GM12864 (cell line): Measurements from ENCODE around the gene CDC45.

Experiments
- DNase-seq: peaks from one replicate; pipeline ENCODE4 v3.0.0-alpha.2; 2011; ENCODE audit warnings: low read depth
- H3K4me3 ChIP-seq: 2 replicates; pipeline ENCODE4 v1.5.1; 2011; ENCODE audit warnings: mild to moderate bottlenecking, low read depth, low read length, control low read depth
- CTCF ChIP-seq: IDR thresholded peaks from 2 replicates; pipeline ENCODE4 v1.5.1; 2011; ENCODE audit warnings: low read depth, mild to moderate bottlenecking, moderate library complexity, low read length, control low read depth, inconsistent platforms; ENCODE audit errors: missing control alignments

CDC45 gene

GRCh38 chr22:19523240-19524169, 43.8 kb downstream of the CDC45 start:
- TF ChIP-seq CTCF: no peak
- no peak overlapping the region for H3K4me3 ChIP-seq
- no peak for DNase-seq

- no peak within 1 kb of the TSS for H3K4me3 ChIP-seq
- no peak for DNase-seq
- TF ChIP-seq CTCF: no peak
These were observed 44.7 kb downstream of the CDC45 start, which contains the start of gene CLDN5 for GRCh38 chr22:19524170-19525115. CLDN5 (minus strand) TSS chr22:19524410; CDS start chr22:19524255, 155 bp downstream.

- TF ChIP-seq CTCF: no peak
- no peak overlapping the region for H3K4me3 ChIP-seq
- no peak for DNase-seq
These were observed 45.5 kb downstream of the CDC45 start for GRCh38 chr22:19525116-19525660.

- no peak for DNase-seq
- no peak overlapping the region for H3K4me3 ChIP-seq
- TF ChIP-seq CTCF: no peak
These were observed 45.9 kb downstream of the CDC45 start for GRCh38 chr22:19525666-19526065.

GRCh38 chr22:19526076-19526701, 46.5 kb downstream of the CDC45 start:
- no peak for DNase-seq
- no peak for TF ChIP-seq CTCF
- H3K4me3 ChIP-seq: no peak overlapping the region

- TF ChIP-seq CTCF: no peak
- DNase-seq: no peak
- H3K4me3 ChIP-seq: no peak overlapping the region
These were observed 47.0 kb downstream of the CDC45 start for GRCh38 chr22:19526702-19527111.
